NCI-H226 (cell line): Measurements from ENCODE around the gene NSMCE1.
A peak's percentile ranks its signal among the peaks of the same experiment; 100 is the strongest.

Experiments
- DNase-seq: peaks from one replicate; pipeline ENCODE4 v3.0.0-alpha.2; 2015

The NSMCE1 gene

GRCh38 chr16:27189335-27189972, 79.1 kb downstream of the NSMCE1 start:
- no peak for DNase-seq

- DNase-seq, result no peak
These were observed 79.9 kb downstream of the NSMCE1 start for GRCh38 chr16:27188633-27189032.

- no peak for DNase-seq
These were observed 82.8 kb downstream of the NSMCE1 start for GRCh38 chr16:27185776-27186130.

- no peak for DNase-seq
These were observed 85.6 kb downstream of the NSMCE1 start for GRCh38 chr16:27182906-27183405.

GRCh38 chr16:27181019-27181790, 87.4 kb downstream of the NSMCE1 start:
- no peak for DNase-seq

- peak; percentile 35 for DNase-seq
These were observed 89.0 kb downstream of the NSMCE1 start for GRCh38 chr16:27179500-27180072.

- peak; percentile 76 for DNase-seq
These were observed 91.4 kb downstream of the NSMCE1 start for GRCh38 chr16:27177031-27177774.

- no peak for DNase-seq
These were observed 92.7 kb downstream of the NSMCE1 start for GRCh38 chr16:27175888-27176287.
